Tibial nerve (tissue), 4 donors: Measurements from ENCODE around the gene RAPGEF2. TPM values are rescaled to one million over a fixed set of nuclear protein-coding genes. Genes with fewer than 3 reads are reported as not detected.
"Not testable (repeated sequence)": the region's sequence is repeated elsewhere in the genome, so short reads cannot be mapped to it uniquely, and the experiment has no call there.

Experiments used
- DNase-seq, 2 donors: peaks; one replicate each; pipeline ENCODE4 v3.0.0-alpha.2; 2019; ENCODE audit warnings: low spot score in 2 of 2
- H3K27ac ChIP-seq, 4 donors: fragments of 200-600 bp; sonication (generic) in 3 of 4; one replicate each; pipeline ENCODE4 v1.5.1; 2017 to 2019; ENCODE audit warnings: mild to moderate bottlenecking in 1 of 4
- H3K27me3 ChIP-seq, 2 donors: fragments of 200-600 bp; sonication (generic) in 1 of 2; one replicate each; pipeline versions ENCODE4 v1.5.1 to v1.6.0; 2017 to 2019
- H3K36me3 ChIP-seq, 3 donors: fragments of 200-600 bp; sonication (generic); one replicate each; pipeline ENCODE4 v1.5.1; 2018 to 2019
- H3K4me1 ChIP-seq, 4 donors: fragments of 200-600 bp; sonication (generic) in 3 of 4; one replicate each; pipeline ENCODE4 v1.5.1; 2017 to 2019
- H3K4me3 ChIP-seq, 4 donors: fragments of 200-600 bp; sonication (generic) in 3 of 4; one replicate each; pipeline ENCODE4 v1.5.1; 2017 to 2019; ENCODE audit warnings: mild to moderate bottlenecking in 1 of 4, moderate library complexity in 1 of 4
- H3K9me3 ChIP-seq, 4 donors: fragments of 200-600 bp; sonication (generic) in 3 of 4; one replicate each; pipeline ENCODE4 v1.5.1; 2017 to 2019
- EP300 ChIP-seq, 2 donors: sonication (generic); formaldehyde crosslinking; IDR thresholded peaks; one replicate each; pipeline ENCODE4 v1.6.1; 2017; ENCODE audit warnings: antibody characterized with exemption in 2 of 2, mild to moderate bottlenecking in 1 of 2
- POLR2A ChIP-seq, 2 donors: fragments of 450-650 bp; IDR thresholded peaks; one replicate each; pipeline ENCODE4 v1.6.1; 2017; ENCODE audit warnings: antibody characterized with exemption in 2 of 2, mild to moderate bottlenecking in 2 of 2, moderate library complexity in 2 of 2
- WGBS, 2 donors: methylation state at CpG; one replicate each; pipeline ENCODE4 v1.1.5; 2018; 5-methylcytosine and 5-hydroxymethylcytosine counted together
- total RNA-seq, 4 donors: library from RNA; depleted of rRNA; stranded (reverse); fragments of >200 nt; gene quantifications; one replicate each; pipeline ENCODE4 v1.1.0, GENCODE V29; 2016
- TF ChIP-seq, protein P1 (sequence below), 5 experiments: fragments of 200-600 bp in 3 of 5; fragments of 450-650 bp in 2 of 5; sonication (generic) in 3 of 5; IDR thresholded peaks; one replicate each; pipeline ENCODE4 v1.5.1; 2016 to 2019; ENCODE audit warnings: antibody characterized with exemption in 5 of 5, mild to moderate bottlenecking in 3 of 5, moderate library complexity in 2 of 5

Gene RAPGEF2
- total RNA-seq, 4 donors from 2014 or later, result 61.0 to 81.5 (median 69.5) TPM

DNA sequence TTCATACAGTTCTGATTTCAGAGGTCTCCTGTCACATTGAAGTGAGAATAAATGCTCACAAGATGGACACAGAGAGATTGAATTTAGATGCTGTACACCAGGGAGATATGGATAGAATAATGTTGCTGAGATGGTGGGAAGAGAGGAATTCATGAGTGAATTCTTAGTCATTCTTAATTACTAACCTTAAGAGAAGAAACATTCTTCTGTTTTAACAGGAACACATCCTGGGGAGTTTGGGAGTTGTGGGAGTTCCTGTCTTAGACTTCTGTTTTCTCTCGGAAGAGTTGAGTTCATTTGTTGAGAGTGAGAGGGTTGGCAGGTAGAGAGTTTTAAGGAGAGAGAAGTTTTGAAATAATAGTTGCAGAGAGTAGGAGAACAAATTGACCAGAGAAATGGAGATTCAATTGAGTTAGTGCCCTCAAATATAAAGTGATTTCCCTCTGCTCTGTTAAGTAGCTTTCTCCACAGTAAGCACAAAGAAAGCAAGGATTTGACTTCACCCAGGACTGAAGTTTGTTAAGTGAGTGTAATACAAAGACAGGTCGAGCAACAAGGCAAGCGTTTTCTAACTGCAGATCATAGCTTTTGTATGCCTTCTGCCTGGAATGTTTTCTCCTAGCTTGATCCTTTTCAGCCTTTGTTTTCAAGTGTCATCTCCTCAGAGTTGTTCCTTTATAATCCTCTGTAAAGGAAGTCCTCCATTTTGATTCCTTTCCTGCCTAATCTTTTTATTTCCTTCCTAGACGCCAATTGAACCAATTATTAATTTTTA, 205.9 kb downstream of the RAPGEF2 start:
- peaks cover 0 to 6% (median 0%) of the 10 kb centered on the region in 4 donors for H3K9me3 ChIP-seq
- DNase-seq, result no peak
- TF ChIP-seq POLR2A (IDR thresholded peaks at IDR 0.05) (no peak), EP300 (IDR thresholded peaks at IDR 0.05) (no peak)
- TF ChIP-seq, protein P1, sequence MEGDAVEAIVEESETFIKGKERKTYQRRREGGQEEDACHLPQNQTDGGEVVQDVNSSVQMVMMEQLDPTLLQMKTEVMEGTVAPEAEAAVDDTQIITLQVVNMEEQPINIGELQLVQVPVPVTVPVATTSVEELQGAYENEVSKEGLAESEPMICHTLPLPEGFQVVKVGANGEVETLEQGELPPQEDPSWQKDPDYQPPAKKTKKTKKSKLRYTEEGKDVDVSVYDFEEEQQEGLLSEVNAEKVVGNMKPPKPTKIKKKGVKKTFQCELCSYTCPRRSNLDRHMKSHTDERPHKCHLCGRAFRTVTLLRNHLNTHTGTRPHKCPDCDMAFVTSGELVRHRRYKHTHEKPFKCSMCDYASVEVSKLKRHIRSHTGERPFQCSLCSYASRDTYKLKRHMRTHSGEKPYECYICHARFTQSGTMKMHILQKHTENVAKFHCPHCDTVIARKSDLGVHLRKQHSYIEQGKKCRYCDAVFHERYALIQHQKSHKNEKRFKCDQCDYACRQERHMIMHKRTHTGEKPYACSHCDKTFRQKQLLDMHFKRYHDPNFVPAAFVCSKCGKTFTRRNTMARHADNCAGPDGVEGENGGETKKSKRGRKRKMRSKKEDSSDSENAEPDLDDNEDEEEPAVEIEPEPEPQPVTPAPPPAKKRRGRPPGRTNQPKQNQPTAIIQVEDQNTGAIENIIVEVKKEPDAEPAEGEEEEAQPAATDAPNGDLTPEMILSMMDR (IDR thresholded peaks at IDR 0.05), result no peak
- H3K27me3 ChIP-seq, result no peaks in the 10 kb centered on the region
- no peak overlapping the region for H3K4me3 ChIP-seq
- peaks cover 0 to 12% (median 0%) of the 10 kb centered on the region in 4 donors for H3K4me1 ChIP-seq
- peaks cover 0 to 22% (median 0%) of the 10 kb centered on the region in 3 donors for H3K36me3 ChIP-seq
- no peak overlapping the region for H3K27ac ChIP-seq
- 49 to 59% methylated on average over 4 of the region's 4 CpGs for WGBS, 2 donors

DNA sequence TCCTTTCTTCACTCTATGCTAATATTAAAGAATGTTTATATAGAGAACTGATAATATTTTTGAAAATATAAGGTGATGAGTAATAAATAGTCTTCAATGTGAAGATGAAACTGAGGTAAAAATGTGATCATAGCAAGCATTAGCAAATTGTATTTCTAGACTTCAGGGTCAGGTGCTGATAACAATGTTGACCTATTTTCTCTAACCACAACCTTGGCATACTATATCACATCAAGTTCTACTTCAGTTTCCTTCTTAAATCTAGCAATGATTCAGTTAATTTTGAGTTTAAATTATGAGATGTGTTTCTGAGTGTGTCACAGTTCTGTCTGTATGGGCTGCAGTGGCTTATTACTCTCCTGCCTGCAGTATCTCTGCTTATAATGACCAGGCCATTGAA, 209.4 kb downstream of the RAPGEF2 start:
- DNase-seq, result no peak
- peaks cover 0 to 12% (median 0%) of the 10 kb centered on the region in 4 donors for H3K4me1 ChIP-seq
- TF ChIP-seq, protein P1 (IDR thresholded peaks at IDR 0.05), result no peak
- no peak for TF ChIP-seq EP300 (IDR thresholded peaks at IDR 0.05)
- TF ChIP-seq POLR2A (IDR thresholded peaks at IDR 0.05), result no peak
- peaks cover 0 to 27% (median 0%) of the 10 kb centered on the region in 3 donors for H3K36me3 ChIP-seq
- H3K4me3 ChIP-seq, result no peak overlapping the region
- no peaks in the 10 kb centered on the region for H3K9me3 ChIP-seq
- no peaks in the 10 kb centered on the region for H3K27me3 ChIP-seq
- no peak overlapping the region for H3K27ac ChIP-seq

DNA sequence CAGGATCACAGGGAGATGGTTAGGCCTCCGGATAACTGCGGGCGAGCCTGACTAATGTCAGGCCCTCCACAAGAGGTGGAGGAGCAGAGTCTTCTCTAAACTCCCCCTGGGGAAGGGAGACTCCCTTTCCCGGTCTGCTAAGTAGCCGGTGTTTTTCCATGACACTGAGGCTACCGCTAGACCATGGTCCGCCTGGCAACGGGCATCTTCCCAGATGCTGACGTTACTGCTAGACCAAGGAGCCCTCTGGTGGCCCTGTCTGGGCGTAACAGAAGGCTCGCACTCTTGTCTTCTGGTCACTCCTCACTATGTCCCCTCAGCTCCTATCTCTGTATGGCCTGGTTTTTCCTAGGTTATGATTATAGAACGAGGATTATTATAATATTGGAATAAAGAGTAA, 213.0 kb downstream of the RAPGEF2 start:
- not testable (repeated sequence) for H3K4me3 ChIP-seq, H3K9me3 ChIP-seq, DNase-seq, H3K4me1 ChIP-seq, H3K27me3 ChIP-seq, H3K27ac ChIP-seq
- TF ChIP-seq, protein P1 (IDR thresholded peaks at IDR 0.05), result peak in 1 of 5 experiments; percentile 7
- peaks cover 0 to 28% (median 0%) of the 10 kb centered on the region in 3 donors for H3K36me3 ChIP-seq
- WGBS, 2 donors, result 90 to 91% methylated on average over 12 of the region's 12 CpGs

DNA sequence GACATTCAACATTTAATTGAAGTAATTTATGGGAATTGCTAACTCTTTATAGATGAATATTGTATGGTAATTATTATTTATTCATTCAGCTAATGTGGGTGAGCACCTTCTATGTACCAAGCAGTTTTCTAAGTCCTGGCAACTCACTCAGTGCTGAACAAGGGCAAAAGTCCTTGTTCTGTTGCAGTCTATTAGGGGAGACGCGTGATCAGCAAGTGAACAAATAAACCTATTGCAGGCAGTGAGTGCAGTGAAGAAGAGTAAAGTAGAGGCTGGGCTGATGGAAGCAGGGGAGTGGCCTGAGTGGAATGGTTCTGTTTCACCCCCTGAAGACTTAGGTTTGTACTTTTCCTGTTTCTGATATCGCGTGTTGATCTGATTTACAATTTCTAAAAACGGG, 214.3 kb downstream of the RAPGEF2 start:
- Histone ChIP-seq H3K4me1 (peaks cover 0 to 5% (median 0%) of the 10 kb centered on the region in 4 donors), H3K36me3 (peaks cover 0 to 34% (median 0%) of the 10 kb centered on the region in 3 donors), H3K4me3 (no peak overlapping the region), H3K27ac (no peak overlapping the region), H3K9me3 (no peaks in the 10 kb centered on the region), H3K27me3 (no peaks in the 10 kb centered on the region)
- TF ChIP-seq, protein P1 (IDR thresholded peaks at IDR 0.05), result no peak
- TF ChIP-seq POLR2A (IDR thresholded peaks at IDR 0.05), result no peak
- TF ChIP-seq EP300 (IDR thresholded peaks at IDR 0.05), result no peak
- DNase-seq, result no peak
- 90 to 92% methylated on average over 5 of the region's 5 CpGs for WGBS, 2 donors

DNA sequence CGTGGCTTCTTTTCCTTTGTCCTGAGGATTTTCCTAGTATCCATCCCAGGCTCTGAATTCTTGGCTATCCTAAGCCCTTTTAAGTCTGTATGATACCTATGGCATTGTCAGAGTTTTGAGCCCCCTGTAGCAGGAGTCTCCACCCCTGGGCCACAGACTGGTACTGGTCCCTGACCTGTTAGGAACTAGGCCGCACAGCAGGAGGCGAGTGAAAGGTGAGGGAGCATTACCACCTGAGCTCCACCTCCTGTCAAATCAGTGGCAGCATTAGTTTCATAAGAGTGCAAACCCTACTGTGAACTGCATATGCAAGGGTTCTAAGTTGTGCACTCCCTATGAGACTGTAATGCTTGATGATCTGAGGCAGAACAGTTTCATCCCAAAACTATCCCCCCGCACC, 216.1 kb downstream of the RAPGEF2 start:
- no peak for DNase-seq
- WGBS, 2 donors, result 95% methylated on average over 4 of the region's 4 CpGs
- Histone ChIP-seq H3K4me3 (no peak overlapping the region), H3K9me3 (no peaks in the 10 kb centered on the region), H3K27me3 (no peaks in the 10 kb centered on the region), H3K27ac (no peak overlapping the region), H3K36me3 (peaks cover 0 to 51% (median 0%) of the 10 kb centered on the region in 3 donors), H3K4me1 (no peaks in the 10 kb centered on the region)
- TF ChIP-seq, protein P1 (IDR thresholded peaks at IDR 0.05), result no peak
- TF ChIP-seq POLR2A (IDR thresholded peaks at IDR 0.05) (no peak), EP300 (IDR thresholded peaks at IDR 0.05) (no peak)
